Kidney (tissue), 14 donors: Measurements from ENCODE around the gene SLC35D3. TPM values are rescaled to one million over a fixed set of nuclear protein-coding genes. Genes with fewer than 3 reads are reported as not detected.
"Not testable (repeated sequence)": the region's sequence is repeated elsewhere in the genome, so short reads cannot be mapped to it uniquely, and the experiment has no call there.

ENCODE experiments used
- DNase-seq, 5 donors: peaks; one replicate each; pipeline ENCODE4 v3.0.0-alpha.2; 2013 to 2020
- FAIRE-seq: peaks from 2 replicates; lab custom pipeline; 2012; peaks lifted over from hg19 to GRCh38; lab: Jason Lieb, UNC
- H3K27ac ChIP-seq, 2 donors: one replicate each; pipeline ENCODE4 v1.7.0; 2013; ENCODE audit warnings: low read depth in 2 of 2, low read length in 2 of 2, inconsistent platforms in 1 of 2
- H3K27me3 ChIP-seq: one replicate; pipeline ENCODE4 v1.7.1; 2013; ENCODE audit warnings: low read length, inconsistent platforms; ENCODE audit not compliant: control insufficient read depth, insufficient read depth
- H3K36me3 ChIP-seq, 3 donors: one replicate each; pipeline versions ENCODE4 v1.7.0 to v1.7.1; 2013; ENCODE audit warnings: low read length in 3 of 3, control low read depth in 1 of 3, inconsistent platforms in 1 of 3; ENCODE audit not compliant: insufficient read depth in 3 of 3, control insufficient read depth in 2 of 3
- H3K4me1 ChIP-seq, 3 donors: one replicate each; pipeline versions ENCODE4 v1.7.0 to v1.7.1; 2013; ENCODE audit warnings: low read length in 3 of 3, inconsistent platforms in 1 of 3, low read depth in 1 of 3; ENCODE audit not compliant: control insufficient read depth in 2 of 3, insufficient read depth in 2 of 3
- H3K4me3 ChIP-seq, 3 donors: one replicate each; pipeline versions ENCODE4 v1.7.0 to v1.8.1; 2013; ENCODE audit warnings: low read length in 3 of 3, control low read depth in 1 of 3, inconsistent platforms in 1 of 3
- H3K9ac ChIP-seq, 3 donors: one replicate each; pipeline versions ENCODE4 v1.7.0 to v1.7.1; 2013; ENCODE audit warnings: low read length in 3 of 3, control low read depth in 1 of 3, inconsistent platforms in 1 of 3
- H3K9me3 ChIP-seq, 3 donors: one replicate each; pipeline versions ENCODE4 v1.7.0 to v1.7.1; 2013; ENCODE audit warnings: low read length in 3 of 3, control low read depth in 1 of 3, inconsistent platforms in 1 of 3; ENCODE audit not compliant: control insufficient read depth in 2 of 3, insufficient read depth in 1 of 3
- CTCF ChIP-seq: IDR thresholded peaks from 3 replicates; pipeline ENCODE4 v1.5.1; 2012; ENCODE audit warnings: mild to moderate bottlenecking, moderate library complexity, borderline replicate concordance; ENCODE audit not compliant: insufficient read depth; ENCODE audit errors: extremely low read depth
- intact Hi-C: fragments of 100-400 bp; cut with DNase I; formaldehyde crosslinking; loops from one replicate; pipeline ENCODE4 v1.11.1; 2022
- polyA plus RNA-seq: library from polyadenylated mRNA; stranded (reverse); fragments of 350-450 nt; fragmentation: Illumina TruSeq; extraction: RNeasy Lipid Tissue Mini Kit (QIAGEN cat#74804); gene quantifications from one replicate; pipeline ENCODE4 v1.2.3, GENCODE V29; 2014; ENCODE audit warnings: low read depth, low replicate concordance; ENCODE audit not compliant: insufficient read depth
- total RNA-seq: library from RNA; stranded (reverse); fragmentation: NEBNext Ultra II Directional; extraction: Animal tissue kit (Norgen Biotek cat#: 25700); gene quantifications from one replicate; pipeline ENCODE4 v1.2.1, GENCODE V29; 2021
- donor health status: control.
- donor health status: control.
- donor health status: control.
- donor health status: control.
- donor health status: control.
- donor health status: DM: yes; HTN: yes; CAD: no.
- donor health status: Normal renal cell carcinoma (clear cell type).

The SLC35D3 gene
- total and polyA plus RNA-seq, 2 donors from 2014 or later = not detected

DNA sequence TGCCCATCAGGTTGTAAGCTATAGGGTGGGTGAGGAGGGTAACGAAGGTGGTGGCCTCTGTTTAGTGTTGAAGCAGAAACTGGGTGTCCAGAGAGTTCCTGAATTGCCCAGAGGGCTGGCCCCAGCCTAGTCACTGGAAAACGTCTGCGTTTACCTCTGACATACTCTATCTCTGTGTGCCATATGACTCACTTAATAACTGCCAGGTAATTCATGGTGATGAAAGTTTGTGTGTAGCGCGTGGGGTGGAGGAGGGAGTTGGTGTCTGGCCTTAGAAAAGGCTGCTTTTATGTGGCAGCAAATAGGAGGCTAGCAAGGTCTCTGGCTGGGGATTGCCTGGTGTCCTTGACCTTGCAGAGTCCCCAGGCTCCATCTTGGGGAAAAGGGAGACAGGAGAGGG is 47.3 kb downstream of the SLC35D3 start:
- Histone ChIP-seq H3K9me3 (no peaks in the 10 kb centered on the region), H3K9ac (no peak overlapping the region), H3K27me3 (no peaks in the 10 kb centered on the region), H3K4me1 (no peaks in the 10 kb centered on the region), H3K27ac (no peak overlapping the region), H3K36me3 (no peaks in the 10 kb centered on the region), H3K4me3 (no peak overlapping the region)
- DNase-seq (no peak), FAIRE-seq (no peak)
- no peak for TF ChIP-seq CTCF
- intact Hi-C loops = no loop called here

- no peak for TF ChIP-seq CTCF
- H3K36me3 ChIP-seq = no peaks in the 10 kb centered on the region
- intact Hi-C loops = no loop called here
- H3K27me3 ChIP-seq = no peaks in the 10 kb centered on the region
- H3K27ac ChIP-seq = no peak overlapping the region
- H3K4me1 ChIP-seq = no peaks in the 10 kb centered on the region
- no peak overlapping the region for H3K4me3 ChIP-seq
- H3K9ac ChIP-seq = no peak overlapping the region
- FAIRE-seq = no peak
- no peaks in the 10 kb centered on the region for H3K9me3 ChIP-seq
- no peak for DNase-seq
Observed at GRCh38 chr6:136969930-136970329, 47.8 kb downstream of the SLC35D3 start.

- H3K27me3 ChIP-seq = no peaks in the 10 kb centered on the region
- FAIRE-seq = no peak
- no peak overlapping the region for H3K4me3 ChIP-seq
Observed at GRCh38 chr6:136971609-136972008, 49.5 kb downstream of the SLC35D3 start.

DNA sequence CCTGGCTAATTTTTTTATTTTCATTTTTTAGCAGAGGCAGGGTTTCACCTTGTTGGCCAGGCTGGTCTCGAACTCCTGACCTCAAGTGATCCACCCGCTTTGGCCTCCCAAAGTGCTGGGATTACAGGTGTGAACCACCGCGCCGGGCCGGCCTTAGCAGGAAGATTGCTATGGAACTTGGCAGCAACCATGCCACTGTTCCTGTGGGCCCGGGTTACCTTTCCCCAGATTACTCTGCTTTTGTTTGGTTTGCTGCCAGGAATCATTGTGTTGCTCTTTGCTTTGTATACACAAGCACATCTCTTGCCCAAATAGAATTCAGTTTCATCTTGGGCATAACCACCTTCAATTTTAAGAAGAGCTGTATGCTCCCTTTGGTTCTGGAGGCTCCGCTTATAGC is 51.7 kb downstream of the SLC35D3 start:
- intact Hi-C loops = not testable (repeated sequence)

More at GRCh38 chr6:136971609-136972008, 49.5 kb downstream of the SLC35D3 start:
- intact Hi-C loops = no loop called here
- no peak for DNase-seq
- H3K36me3 ChIP-seq = no peaks in the 10 kb centered on the region
- H3K27ac ChIP-seq = no peak overlapping the region
- no peaks in the 10 kb centered on the region for H3K9me3 ChIP-seq
- H3K9ac ChIP-seq = no peak overlapping the region
- no peak for TF ChIP-seq CTCF
- H3K4me1 ChIP-seq = no peaks in the 10 kb centered on the region

More for the DNA sequence above, 51.7 kb downstream of the SLC35D3 start:
- H3K4me3 ChIP-seq, H3K27ac ChIP-seq, H3K9ac ChIP-seq, DNase-seq, FAIRE-seq, H3K27me3 ChIP-seq, H3K4me1 ChIP-seq, H3K36me3 ChIP-seq, H3K9me3 ChIP-seq: not testable (repeated sequence)

Other genes starting within 250 kb of the SLC35D3 start
- 32.9 TPM for gene MAP3K5, start 129.8 kb upstream of the SLC35D3 start, total RNA-seq
- gene MAP3K5, start 129.8 kb upstream of the SLC35D3 start, polyA plus RNA-seq = 5.9 TPM
- 10.6 TPM for gene PEX7, start 99.7 kb upstream of the SLC35D3 start, total RNA-seq
- 21.3 TPM for gene PEX7, start 99.7 kb upstream of the SLC35D3 start, polyA plus RNA-seq
- gene IL20RA, start 122.7 kb downstream of the SLC35D3 start, total RNA-seq = 0.16 TPM
- gene IL20RA, start 122.7 kb downstream of the SLC35D3 start, polyA plus RNA-seq = 0.34 TPM